Muscle layer of colon (tissue), 2 donors: ENCODE measurements around the gene ZNF764.
"Not testable (repeated sequence)": the region's sequence is repeated elsewhere in the genome, so short reads cannot be mapped to it uniquely, and the experiment has no call there.

Source experiments
- H3K27ac ChIP-seq: one replicate; pipeline ENCODE4 v1.7.0; 2013; ENCODE audit warnings: low read depth, mild to moderate bottlenecking, low read length, moderate library complexity
- H3K27me3 ChIP-seq, 2 donors: one replicate each; pipeline ENCODE4 v1.7.0; 2013; ENCODE audit warnings: low read length in 2 of 2, mild to moderate bottlenecking in 2 of 2; ENCODE audit not compliant: insufficient read depth in 2 of 2, control insufficient read depth in 1 of 2
- H3K36me3 ChIP-seq: one replicate; pipeline ENCODE4 v1.7.0; 2013; ENCODE audit warnings: mild to moderate bottlenecking, low read length; ENCODE audit not compliant: insufficient read depth
- H3K4me1 ChIP-seq: one replicate; pipeline ENCODE4 v1.7.0; 2013; ENCODE audit warnings: mild to moderate bottlenecking, low read length; ENCODE audit not compliant: insufficient read depth
- H3K4me3 ChIP-seq, 2 donors: one replicate each; pipeline ENCODE4 v1.7.0; 2013; ENCODE audit warnings: low read length in 2 of 2, low read depth in 1 of 2, mild to moderate bottlenecking in 1 of 2, moderate library complexity in 1 of 2
- H3K9ac ChIP-seq: one replicate; pipeline ENCODE4 v1.7.0; 2013; ENCODE audit warnings: low read length
- H3K9me3 ChIP-seq: one replicate; pipeline ENCODE4 v1.7.0; 2013; ENCODE audit warnings: mild to moderate bottlenecking, low read length
- donor health status: abdominal sarcoma.
- donor health status: Adenocarcinoma of cecum.

ZNF764 gene

DNA sequence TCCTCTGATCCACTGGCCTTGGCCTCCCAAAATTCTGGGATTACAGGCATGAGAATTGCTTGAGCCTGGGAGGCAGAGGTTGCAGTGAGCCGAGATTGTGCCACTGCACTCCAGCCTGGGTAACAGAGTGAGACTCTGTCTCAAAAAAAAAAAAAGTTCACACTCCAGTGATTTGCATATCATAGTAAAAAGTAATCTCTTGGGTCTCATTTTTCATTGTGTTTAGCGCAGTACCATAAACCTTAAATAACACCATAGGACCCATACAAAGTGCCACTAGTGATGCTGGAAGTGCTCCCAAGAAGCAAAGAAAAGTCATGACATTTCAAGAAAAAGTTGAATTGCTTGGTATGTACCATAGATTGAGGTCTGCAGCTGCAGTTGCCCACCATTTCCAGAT is 31.4 kb upstream of the ZNF764 start:
- not testable (repeated sequence) for H3K4me1 ChIP-seq, H3K27me3 ChIP-seq, H3K9ac ChIP-seq, H3K9me3 ChIP-seq, H3K27ac ChIP-seq, H3K36me3 ChIP-seq, H3K4me3 ChIP-seq

DNA sequence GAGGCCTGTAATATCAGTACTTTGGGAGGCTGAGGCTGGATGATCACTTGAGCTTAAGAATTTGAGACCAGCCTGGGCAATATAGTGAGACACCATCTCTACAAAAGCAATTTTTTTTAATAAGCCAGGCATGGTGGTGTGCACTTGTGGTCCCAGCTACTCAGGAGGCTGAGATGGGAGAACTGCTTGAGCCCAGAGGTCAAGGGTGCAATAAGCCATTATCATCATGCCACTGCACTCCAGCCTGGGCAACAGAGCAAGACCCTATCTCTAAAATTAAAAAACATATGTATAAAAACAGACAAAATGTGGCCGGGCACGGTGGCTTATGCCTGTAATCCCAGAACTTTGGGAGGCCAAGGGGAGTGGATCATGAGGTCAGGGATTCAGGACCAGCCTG is 30.5 kb upstream of the ZNF764 start:
- no peak overlapping the region for H3K4me3 ChIP-seq
- H3K9me3 ChIP-seq: no peaks in the 10 kb centered on the region
- no peaks in the 10 kb centered on the region for H3K27me3 ChIP-seq
- no peaks in the 10 kb centered on the region for H3K36me3 ChIP-seq
- H3K9ac ChIP-seq: no peak overlapping the region
- H3K4me1 ChIP-seq: peaks cover 14% of the 10 kb centered on the region
- no peak overlapping the region for H3K27ac ChIP-seq

DNA sequence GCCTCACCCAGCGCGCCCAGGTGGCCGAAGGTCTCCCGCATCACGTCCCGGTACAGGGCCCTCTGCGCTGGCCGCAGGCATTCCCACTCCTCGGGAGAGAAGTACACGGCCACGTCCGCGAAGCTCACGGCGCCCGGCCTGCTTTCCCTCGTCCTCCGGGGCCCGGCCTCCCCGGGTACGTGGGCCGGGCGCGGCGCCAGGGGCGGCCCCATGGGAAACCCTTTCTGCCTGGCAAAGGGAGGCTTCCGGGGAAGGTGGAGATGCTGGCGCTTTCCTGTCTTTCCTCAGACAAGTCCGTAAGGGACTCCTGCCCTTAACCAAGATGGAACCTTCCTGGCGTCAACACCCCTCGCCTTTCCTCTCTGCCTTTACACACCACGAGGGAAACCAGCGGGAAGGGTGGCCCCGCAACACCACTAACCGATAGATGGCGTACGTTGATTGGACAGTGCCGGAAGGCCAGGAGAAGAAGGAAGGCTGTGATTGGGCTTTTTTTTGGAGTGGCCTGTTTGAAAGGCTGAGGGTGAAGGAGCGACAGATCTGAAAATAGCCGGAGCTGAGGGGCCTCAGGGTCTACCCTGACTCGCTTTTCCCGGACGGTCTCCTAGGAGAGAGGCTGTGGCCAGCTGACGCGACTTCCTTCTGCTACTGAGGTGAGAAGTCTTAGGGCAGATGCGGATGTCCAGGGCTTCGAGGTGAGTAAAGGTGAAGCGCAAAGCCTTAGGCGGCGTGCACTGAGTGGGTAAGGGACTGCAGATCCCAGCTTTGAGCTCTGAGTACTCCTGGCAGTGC is 27.4 kb upstream of the ZNF764 start, which contains the start of gene ZNF785:
ZNF785 (minus strand) TSS at position 298 of the 792 bp plus-strand sequence; CDS start at position 212, 86 bp downstream.
- H3K4me3 ChIP-seq: peak within 1 kb of the TSS; percentile 47 to 96
- H3K27ac ChIP-seq: peak within 1 kb of the TSS; percentile 83
- peaks cover 18% of the 10 kb centered on the region for H3K36me3 ChIP-seq
- no peaks in the 10 kb centered on the region for H3K9me3 ChIP-seq
- peak within 1 kb of the TSS; percentile 71 for H3K9ac ChIP-seq
- no peaks in the 10 kb centered on the region for H3K27me3 ChIP-seq
- peaks cover 20% of the 10 kb centered on the region for H3K4me1 ChIP-seq

DNA sequence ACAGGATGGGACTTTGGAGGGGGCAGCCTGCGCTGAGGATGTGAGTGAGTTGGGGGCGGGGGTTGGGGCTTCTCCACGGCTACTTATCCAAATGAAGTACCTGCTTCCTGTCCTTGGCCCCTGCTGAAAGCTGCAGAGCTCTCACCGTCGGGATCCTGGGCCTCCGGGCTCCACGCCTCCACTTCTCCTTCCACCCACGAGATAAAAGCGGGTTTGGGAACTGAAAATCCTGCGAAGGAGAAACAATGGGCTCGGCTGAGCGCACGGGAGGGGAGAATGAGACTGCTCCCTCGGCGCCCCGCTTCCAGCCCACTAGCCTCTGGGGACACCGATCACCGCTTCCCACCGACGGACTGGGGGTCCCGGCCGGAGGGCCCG is 26.8 kb upstream of the ZNF764 start:
- peak overlapping the region; percentile 83 for H3K27ac ChIP-seq
- H3K4me3 ChIP-seq: peak overlapping the region; percentile 47 to 96
- H3K27me3 ChIP-seq: no peaks in the 10 kb centered on the region
- peaks cover 18% of the 10 kb centered on the region for H3K36me3 ChIP-seq
- H3K4me1 ChIP-seq: peaks cover 20% of the 10 kb centered on the region
- peak overlapping the region; percentile 54 for H3K9ac ChIP-seq
- no peaks in the 10 kb centered on the region for H3K9me3 ChIP-seq

DNA sequence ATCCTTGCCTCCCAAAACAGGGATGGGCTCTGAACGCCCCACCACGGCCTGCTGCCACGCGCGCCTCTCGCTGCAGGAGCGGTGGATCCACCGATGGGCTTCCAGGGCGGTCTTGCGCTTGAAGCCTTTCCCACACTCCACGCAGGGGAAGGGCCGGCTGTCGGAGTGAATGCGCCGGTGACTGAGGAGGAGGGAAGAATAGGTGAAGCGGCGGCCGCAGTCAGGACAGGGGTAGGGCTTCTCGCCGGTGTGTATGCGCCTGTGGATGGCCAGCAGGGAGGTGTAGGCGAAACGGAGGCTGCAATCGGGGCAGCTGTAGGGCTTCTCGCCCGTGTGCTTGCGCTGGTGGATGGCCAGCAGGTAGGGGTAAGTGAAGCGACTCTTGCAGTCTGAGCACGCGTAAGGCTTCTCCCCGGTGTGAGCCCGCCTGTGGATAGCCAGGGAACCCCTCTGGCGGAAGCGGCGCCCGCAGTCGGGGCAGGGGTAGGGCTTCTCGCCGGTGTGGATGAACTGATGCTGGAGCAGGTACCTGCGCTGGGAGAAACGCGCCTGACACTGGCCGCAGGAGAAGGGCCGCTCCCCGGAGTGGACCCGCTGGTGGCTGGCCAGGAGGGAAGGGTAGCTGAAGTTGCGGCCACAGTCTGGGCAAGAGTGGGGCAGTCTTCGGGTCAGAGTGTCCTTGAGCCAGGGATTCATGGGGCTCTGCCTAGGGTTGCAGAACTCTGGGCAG is 24.6 kb upstream of the ZNF764 start:
- Histone ChIP-seq H3K27me3 (no peaks in the 10 kb centered on the region), H3K27ac (no peak overlapping the region), H3K36me3 (peaks cover 26% of the 10 kb centered on the region), H3K9me3 (no peaks in the 10 kb centered on the region), H3K9ac (no peak overlapping the region), H3K4me3 (no peak overlapping the region), H3K4me1 (peaks cover 20% of the 10 kb centered on the region)

DNA sequence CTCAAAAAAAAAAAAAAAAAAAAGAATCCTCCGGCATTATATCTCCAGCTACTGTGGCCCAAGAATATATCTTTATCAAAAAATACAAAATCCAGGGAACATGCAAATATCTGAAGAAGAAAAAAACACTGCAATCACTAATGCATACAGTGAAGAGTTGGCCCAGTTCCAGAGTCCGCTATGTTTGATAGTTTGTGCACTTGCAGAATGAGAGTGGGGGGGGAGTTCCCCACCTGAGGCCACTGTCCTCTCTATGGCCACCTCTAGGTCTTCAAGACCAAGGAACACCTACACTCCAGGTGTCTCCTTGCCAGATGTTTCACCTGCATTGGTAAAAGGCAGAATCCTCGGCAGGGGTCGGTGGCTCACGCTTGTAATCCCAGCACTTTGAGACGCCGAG is 23.3 kb upstream of the ZNF764 start:
- H3K27me3 ChIP-seq: no peaks in the 10 kb centered on the region
- H3K9me3 ChIP-seq: no peaks in the 10 kb centered on the region
- no peak overlapping the region for H3K9ac ChIP-seq
- no peak overlapping the region for H3K4me3 ChIP-seq
- H3K27ac ChIP-seq: no peak overlapping the region
- peaks cover 20% of the 10 kb centered on the region for H3K4me1 ChIP-seq
- peaks cover 26% of the 10 kb centered on the region for H3K36me3 ChIP-seq

DNA sequence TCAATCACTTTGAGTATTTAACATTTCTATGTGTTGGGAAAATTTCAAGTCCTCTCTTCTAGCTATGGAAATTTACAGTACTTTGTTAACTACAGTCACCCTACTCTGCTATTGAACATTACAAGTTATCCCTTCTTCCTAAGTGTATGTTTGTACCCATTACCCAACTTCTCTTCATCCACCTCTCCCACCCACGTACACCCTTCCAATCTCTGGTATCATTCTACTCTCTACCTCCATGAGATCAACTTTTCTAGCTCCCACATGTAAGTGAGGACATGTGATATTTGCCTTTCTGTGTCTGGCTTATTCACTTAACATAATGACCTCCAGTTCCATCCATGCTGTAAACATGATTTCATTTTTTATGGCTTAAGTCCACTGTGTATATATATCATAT is 16.5 kb upstream of the ZNF764 start:
- Histone ChIP-seq H3K36me3 (peaks cover 8% of the 10 kb centered on the region), H3K27ac (no peak overlapping the region), H3K27me3 (no peaks in the 10 kb centered on the region), H3K4me1 (peaks cover 11% of the 10 kb centered on the region), H3K9ac (no peak overlapping the region), H3K9me3 (no peaks in the 10 kb centered on the region), H3K4me3 (no peak overlapping the region)

DNA sequence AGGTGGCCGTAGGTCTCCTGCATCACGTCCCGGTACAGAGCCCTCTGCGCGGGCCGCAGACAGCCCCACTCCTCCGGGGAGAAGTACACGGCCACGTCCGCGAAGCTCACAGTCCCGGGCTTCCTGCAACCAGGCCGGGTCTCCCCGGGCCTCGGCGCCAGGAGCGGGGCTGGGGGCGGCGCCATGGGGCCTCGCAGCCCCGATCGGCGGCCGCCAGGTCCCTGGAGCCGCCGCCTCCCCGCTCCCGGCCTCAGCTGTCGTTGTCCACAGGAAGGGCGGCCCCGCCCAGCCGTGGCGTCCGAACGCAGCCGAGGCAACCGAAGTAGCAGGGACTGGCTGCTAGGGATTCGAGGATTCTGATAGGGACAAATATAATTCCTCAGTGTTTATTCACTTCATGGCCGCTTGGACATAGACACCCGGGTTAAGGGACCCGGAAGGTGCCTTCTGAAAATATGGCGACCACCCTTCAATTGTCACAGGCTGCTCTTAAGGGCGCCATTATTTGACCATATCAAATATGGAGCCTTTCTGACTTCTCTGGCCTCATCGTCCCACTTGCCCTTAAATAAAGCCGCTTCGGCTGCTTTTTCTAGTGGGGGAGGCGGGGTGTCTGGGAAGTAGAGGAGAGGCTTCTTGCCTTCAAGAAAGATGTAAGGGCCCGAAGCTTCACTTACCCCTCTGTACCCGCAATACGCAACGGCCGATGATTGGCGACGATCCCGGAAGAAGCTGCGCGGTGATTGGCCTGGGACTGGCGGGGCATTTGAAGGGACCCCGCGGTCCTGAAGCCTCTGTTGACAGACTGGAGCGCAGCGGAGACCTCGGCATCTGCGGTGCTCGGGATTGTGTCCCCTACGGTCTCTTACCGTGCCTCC is 13.5 kb upstream of the ZNF764 start, which contains the start of gene ZNF688:
ZNF688 (minus strand) TSS at position 270 of the 878 bp plus-strand sequence; CDS start at position 185, 85 bp downstream.
- peak within 1 kb of the TSS; percentile 80 to 91 for H3K4me3 ChIP-seq
- H3K4me1 ChIP-seq: peaks cover 11% of the 10 kb centered on the region
- H3K27me3 ChIP-seq: no peaks in the 10 kb centered on the region
- H3K9ac ChIP-seq: peak within 1 kb of the TSS; percentile 80
- H3K36me3 ChIP-seq: no peaks in the 10 kb centered on the region
- H3K27ac ChIP-seq: peak within 1 kb of the TSS; percentile 97
- H3K9me3 ChIP-seq: no peaks in the 10 kb centered on the region

DNA sequence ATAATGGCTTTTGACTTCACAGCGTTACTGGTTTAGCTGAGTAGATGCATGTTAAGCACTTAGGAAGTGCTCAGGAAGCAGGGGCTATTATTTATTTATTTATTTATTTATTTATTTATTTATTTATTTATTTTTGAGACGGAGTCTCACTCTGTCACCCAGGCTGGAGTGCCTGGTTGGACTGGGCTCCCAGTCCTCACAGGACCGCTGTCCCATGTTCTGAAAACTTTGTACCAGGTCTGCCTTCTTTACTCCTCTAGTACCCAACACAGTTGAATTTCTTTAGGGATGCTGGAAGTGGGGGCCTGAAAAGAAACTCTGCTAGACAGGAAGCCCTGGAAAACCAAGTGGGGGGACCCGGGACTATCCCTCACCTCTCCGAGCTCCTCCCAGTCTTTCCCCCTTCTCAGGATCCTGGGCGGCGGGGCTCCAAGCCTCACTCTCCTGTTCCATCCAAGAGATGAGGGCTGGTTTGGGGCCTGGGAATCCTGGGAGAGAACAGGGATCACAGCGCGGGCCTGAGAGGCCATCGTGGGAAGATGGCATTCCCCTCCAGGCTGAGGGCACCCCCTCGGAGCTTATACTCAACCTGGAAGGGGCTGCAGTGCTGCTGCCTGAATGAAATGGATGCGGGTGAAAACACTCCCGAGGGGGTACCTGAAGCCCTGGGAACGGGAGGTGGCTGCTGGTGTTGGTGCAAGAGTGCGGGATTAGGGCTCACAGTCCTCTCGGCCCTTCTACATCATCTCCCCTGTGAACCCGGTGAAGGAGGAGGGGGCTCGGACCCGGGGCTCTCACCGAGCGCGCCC is 12.7 kb upstream of the ZNF764 start:
- peaks cover 11% of the 10 kb centered on the region for H3K4me1 ChIP-seq
- no peaks in the 10 kb centered on the region for H3K36me3 ChIP-seq

DNA sequence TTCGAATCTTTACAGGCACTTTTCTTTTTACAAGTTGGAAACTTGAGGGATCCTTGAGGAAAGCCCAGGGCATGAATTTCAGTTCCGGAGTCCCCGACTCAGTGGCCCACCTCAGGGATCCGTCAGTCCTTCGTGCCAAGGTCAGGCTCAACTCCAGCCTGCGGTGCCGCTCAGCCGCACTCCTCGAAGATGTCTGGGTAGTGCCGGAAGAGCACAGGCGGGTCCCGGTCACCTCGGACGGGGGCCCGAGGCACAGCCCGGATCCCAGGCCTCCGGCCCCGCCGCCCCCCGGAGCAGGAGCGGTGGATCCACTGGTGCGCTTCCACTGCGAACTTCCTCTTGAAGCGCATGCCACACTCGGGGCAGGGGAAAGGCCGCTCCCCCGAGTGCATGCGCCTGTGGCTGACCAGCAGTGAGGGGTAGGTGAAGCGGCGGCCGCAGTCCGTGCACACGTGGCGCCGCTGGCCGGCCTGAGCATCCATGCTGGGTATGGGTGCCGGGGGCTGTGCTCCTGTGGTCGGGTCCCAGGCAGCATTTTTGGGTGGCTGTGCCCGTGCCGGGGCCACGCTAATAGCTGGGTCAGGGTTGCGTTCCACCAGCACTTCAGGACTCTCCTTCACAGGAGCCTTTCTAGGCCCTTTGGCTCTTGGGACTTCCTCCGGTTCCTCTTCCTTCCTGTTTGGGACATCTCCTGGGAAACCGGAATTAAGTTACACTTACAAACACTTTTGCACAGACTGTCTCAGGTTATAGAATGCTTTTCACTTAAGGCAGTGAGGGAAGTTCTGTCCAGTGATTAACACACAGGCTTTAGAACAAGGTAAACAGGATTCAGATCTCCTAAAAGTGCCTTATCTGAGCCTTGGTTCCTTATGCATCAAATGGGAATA is 11.8 kb upstream of the ZNF764 start:
- no peak overlapping the region for H3K9ac ChIP-seq
- peak overlapping the region in 1 of 2 donors; percentile 80 for H3K4me3 ChIP-seq
- no peaks in the 10 kb centered on the region for H3K27me3 ChIP-seq
- H3K36me3 ChIP-seq: no peaks in the 10 kb centered on the region
- no peaks in the 10 kb centered on the region for H3K9me3 ChIP-seq
- peaks cover 11% of the 10 kb centered on the region for H3K4me1 ChIP-seq
- H3K27ac ChIP-seq: peak overlapping the region; percentile 97

More for the DNA sequence above, 12.7 kb upstream of the ZNF764 start:
- Histone ChIP-seq H3K27ac (peak overlapping the region; percentile 97), H3K9ac (peak overlapping the region; percentile 80), H3K27me3 (no peaks in the 10 kb centered on the region), H3K4me3 (peak overlapping the region; percentile 80 to 91), H3K9me3 (no peaks in the 10 kb centered on the region)
